H9 (cell line): ENCODE measurements around the gene SPACA5. TPM values are rescaled to one million over a fixed set of nuclear protein-coding genes. Genes with fewer than 3 reads are reported as not detected.

ENCODE experiments used
- DNase-seq: peaks from one replicate; pipeline ENCODE4 v3.0.0-alpha.2; 2017
- H2AFZ ChIP-seq: one replicate; pipeline ENCODE4 v1.6.1; 2013; ENCODE audit warnings: mild to moderate bottlenecking, low read length, control low read depth, moderate library complexity
- H2AK5ac ChIP-seq: 2 replicates; pipeline ENCODE4 v1.6.1; 2013; ENCODE audit warnings: low read length, control low read depth, mixed read lengths; ENCODE audit not compliant: insufficient read length
- H2BK120ac ChIP-seq: one replicate; pipeline ENCODE4 v1.6.1; 2013; ENCODE audit warnings: low read depth, mild to moderate bottlenecking, low read length, control low read depth, inconsistent platforms; ENCODE audit not compliant: poor library complexity, severe bottlenecking
- H2BK12ac ChIP-seq: 2 replicates; pipeline ENCODE4 v1.6.1; 2013; ENCODE audit warnings: low read length, control low read depth, mixed read lengths, low read depth; ENCODE audit not compliant: insufficient read length
- H2BK15ac ChIP-seq: 2 replicates; pipeline ENCODE4 v1.6.1; 2013; ENCODE audit warnings: low read depth, low read length, control low read depth
- H2BK20ac ChIP-seq: one replicate; pipeline ENCODE4 v1.6.1; 2013; ENCODE audit warnings: low read depth, mild to moderate bottlenecking, low read length, control low read depth, inconsistent platforms; ENCODE audit not compliant: poor library complexity, severe bottlenecking
- H2BK5ac ChIP-seq: 2 replicates; pipeline ENCODE4 v1.6.1; 2013; ENCODE audit warnings: low read length, control low read depth, mixed read lengths; ENCODE audit not compliant: insufficient read length
- H3K14ac ChIP-seq: 2 replicates; pipeline ENCODE4 v1.6.1; 2013; ENCODE audit warnings: low read length, control low read depth; ENCODE audit not compliant: insufficient read depth
- H3K18ac ChIP-seq: 2 replicates; pipeline ENCODE4 v1.6.1; 2013; ENCODE audit warnings: low read depth, mild to moderate bottlenecking, mixed read lengths, low read length, control low read depth; ENCODE audit not compliant: insufficient read length
- H3K23ac ChIP-seq: 2 replicates; pipeline ENCODE4 v1.6.1; 2013; ENCODE audit warnings: low read length, control low read depth, mixed read lengths, low read depth; ENCODE audit not compliant: insufficient read length
- H3K23me2 ChIP-seq: 2 replicates; pipeline ENCODE4 v1.6.1; 2013; ENCODE audit warnings: low read depth, mild to moderate bottlenecking, mixed read lengths, low read length, control low read depth; ENCODE audit not compliant: insufficient read length, poor library complexity, severe bottlenecking
- H3K27ac ChIP-seq: 2 replicates; pipeline ENCODE4 v1.5.1; 2013; ENCODE audit warnings: low read length, control low read depth, mixed read lengths, low read depth; ENCODE audit not compliant: insufficient read length
- H3K27me3 ChIP-seq: 2 replicates; pipeline ENCODE4 v1.6.1; 2013; ENCODE audit warnings: low read length, control low read depth, inconsistent platforms; ENCODE audit not compliant: insufficient read depth
- H3K4ac ChIP-seq: 2 replicates; pipeline ENCODE4 v1.6.1; 2013; ENCODE audit warnings: low read depth, mild to moderate bottlenecking, control low read depth, inconsistent platforms, low read length, moderate library complexity
- H3K4me1 ChIP-seq: 2 replicates; pipeline ENCODE4 v1.6.1; 2013; ENCODE audit warnings: low read length, control low read depth, inconsistent platforms; ENCODE audit not compliant: insufficient read depth
- H3K4me2 ChIP-seq: 2 replicates; pipeline ENCODE4 v1.6.1; 2013; ENCODE audit warnings: low read length, control low read depth, mixed read lengths; ENCODE audit not compliant: insufficient read length, insufficient read depth
- H3K56ac ChIP-seq: 2 replicates; pipeline ENCODE4 v1.6.1; 2013; ENCODE audit warnings: low read depth, mild to moderate bottlenecking, mixed read lengths, low read length, control low read depth; ENCODE audit not compliant: insufficient read length
- H3K79me1 ChIP-seq: 2 replicates; pipeline ENCODE4 v1.6.1; 2013; ENCODE audit warnings: low read depth, mild to moderate bottlenecking, moderate library complexity, low read length, control low read depth, inconsistent platforms; ENCODE audit not compliant: insufficient read depth, poor library complexity, severe bottlenecking
- H3K79me2 ChIP-seq: 2 replicates; pipeline ENCODE4 v1.6.1; 2013; ENCODE audit warnings: low read length, control low read depth, inconsistent platforms; ENCODE audit not compliant: insufficient read depth
- H3K9ac ChIP-seq: 2 replicates; pipeline ENCODE4 v1.6.1; 2013; ENCODE audit warnings: low read length, control low read depth, mixed read lengths; ENCODE audit not compliant: insufficient read length; ENCODE audit errors: extremely low read depth
- H3K9me3 ChIP-seq: one replicate; pipeline ENCODE4 v1.6.1; 2013; ENCODE audit warnings: low read depth, low read length, inconsistent platforms; ENCODE audit not compliant: control insufficient read depth
- H3T11ph ChIP-seq: one replicate; pipeline ENCODE4 v1.6.1; 2013; ENCODE audit warnings: mild to moderate bottlenecking, low read length, control low read depth, inconsistent platforms
- H4K20me1 ChIP-seq: one replicate; pipeline ENCODE4 v1.6.1; 2013; ENCODE audit not compliant: control insufficient read depth, insufficient read length, insufficient read depth
- H4K5ac ChIP-seq: 2 replicates; pipeline ENCODE4 v1.6.1; 2013; ENCODE audit warnings: low read depth, mild to moderate bottlenecking, mixed read lengths, low read length, control low read depth; ENCODE audit not compliant: insufficient read length
- H4K8ac ChIP-seq: replicated peaks from 2 replicates; pipeline ENCODE4 v1.6.1; 2013; ENCODE audit warnings: low read length, control low read depth, mixed read lengths, low read depth; ENCODE audit not compliant: insufficient read length
- H4K91ac ChIP-seq: 2 replicates; pipeline ENCODE4 v1.6.1; 2013; ENCODE audit warnings: low read depth, mild to moderate bottlenecking, moderate library complexity, mixed read lengths, low read length, control low read depth; ENCODE audit not compliant: insufficient read length
- H3K27ac Mint-ChIP-seq, 3 experiments: 2 replicates in 2 of 3; 3 replicates in 1 of 3; pipeline ENCODE4 v1.8.0; 2020 to 2021; ENCODE audit warnings: mixed read lengths in 3 of 3, mild to moderate bottlenecking in 1 of 3, moderate library complexity in 1 of 3
- H3K27me3 Mint-ChIP-seq: 2 replicates; pipeline ENCODE4 v1.8.0; 2021; ENCODE audit warnings: low read depth, mild to moderate bottlenecking, moderate library complexity, mixed read lengths
- H3K36me3 Mint-ChIP-seq, 3 experiments: 2 replicates in 2 of 3; 3 replicates in 1 of 3; pipeline ENCODE4 v1.8.0; 2020 to 2021; ENCODE audit warnings: low read depth in 3 of 3, mixed read lengths in 3 of 3; ENCODE audit not compliant: insufficient read depth in 1 of 3
- H3K4me1 Mint-ChIP-seq, 2 experiments: 2 replicates each; pipeline ENCODE4 v1.8.0; 2020; ENCODE audit warnings: mixed read lengths in 2 of 2
- H3K4me3 Mint-ChIP-seq, 2 experiments: 2 replicates in 1 of 2; 3 replicates in 1 of 2; pipeline ENCODE4 v1.8.0; 2020 to 2021; ENCODE audit warnings: mild to moderate bottlenecking in 2 of 2, mixed read lengths in 2 of 2, moderate library complexity in 1 of 2
- H3K9me3 Mint-ChIP-seq, 2 experiments: 2 replicates in 1 of 2; 3 replicates in 1 of 2; pipeline ENCODE4 v1.8.0; 2020; ENCODE audit warnings: mild to moderate bottlenecking in 2 of 2, mixed read lengths in 2 of 2, moderate library complexity in 1 of 2
- CTCF ChIP-seq: fragments of 200-600 bp; sonication (generic); conservative IDR thresholded peaks from 3 replicates; pipeline ENCODE4 v1.8.0; 2021; ENCODE audit warnings: antibody characterized with exemption, mild to moderate bottlenecking
- WGBS: extraction: QIAGEN DNeasy Blood & Tissue Kit; methylation state at CpG from one replicate; pipeline ENCODE4 v1.1.7; 2013; ENCODE audit warnings: missing lambda C conversion rate, low lambda C conversion rate, mixed read lengths; ENCODE audit not compliant: insufficient read length; ENCODE audit errors: extremely low coverage; 5-methylcytosine and 5-hydroxymethylcytosine counted together
- total RNA-seq: library from RNA; stranded (reverse); gene quantifications from 2 replicates; pipeline ENCODE4 v1.2.1, GENCODE V29; 2021

SPACA5 gene
- total RNA-seq, 1 experiment from 2014 or later = not detected

DNA sequence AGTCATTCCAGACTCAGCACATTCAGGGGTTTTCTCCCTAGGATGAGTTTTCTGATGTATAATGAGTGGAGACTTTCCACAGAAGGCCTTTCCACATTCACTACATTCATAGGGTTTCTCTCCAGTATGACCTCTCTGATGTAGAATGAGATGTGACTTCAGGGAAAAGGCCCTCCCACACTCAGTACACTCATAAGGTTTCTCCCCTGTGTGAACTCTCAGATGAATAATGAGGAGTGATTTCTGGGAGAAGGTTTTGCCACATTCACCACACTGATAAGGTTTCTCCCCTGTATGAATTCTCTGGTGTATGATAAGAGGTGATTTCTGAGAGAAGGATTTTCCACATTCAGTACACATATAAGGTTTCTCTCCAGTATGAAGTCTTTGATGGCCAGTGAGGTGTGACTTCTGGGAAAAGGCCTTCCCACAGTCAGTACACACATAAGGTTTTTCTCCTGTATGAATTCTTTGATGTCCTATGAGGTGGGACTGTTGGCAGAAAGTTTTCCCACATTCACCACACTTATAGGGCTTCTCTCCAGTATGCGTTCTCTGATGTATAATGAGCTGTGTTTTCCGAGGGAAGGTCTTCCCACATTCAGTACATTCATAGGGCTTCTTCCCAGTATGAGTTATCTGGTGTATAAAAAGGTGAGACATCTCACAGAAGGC, 52.0 kb downstream of the SPACA5 start:
- Histone ChIP-seq H3K9ac (no peak overlapping the region), H2BK5ac (no peak overlapping the region), H2BK20ac (no peak overlapping the region), H2AFZ (no peak overlapping the region), H4K8ac (no peak overlapping the region), H3K23ac (no peak overlapping the region), H3K4me2 (no peak overlapping the region), H3K9me3 (peaks cover 42% of the 10 kb centered on the region), H3K4ac (no peak overlapping the region), H2BK15ac (no peak overlapping the region), H3T11ph (no peak overlapping the region), H3K79me1 (no peaks in the 10 kb centered on the region), H2AK5ac (no peak overlapping the region), H3K79me2 (no peaks in the 10 kb centered on the region), H2BK120ac (no peak overlapping the region), H3K23me2 (no peaks in the 10 kb centered on the region), H3K14ac (no peak overlapping the region), H3K4me1 (no peaks in the 10 kb centered on the region), H4K91ac (no peak overlapping the region), H4K20me1 (no peaks in the 10 kb centered on the region), H3K56ac (no peak overlapping the region), H3K18ac (no peak overlapping the region), H2BK12ac (no peak overlapping the region), H3K27ac (no peak overlapping the region), H3K27me3 (no peaks in the 10 kb centered on the region), H4K5ac (no peak overlapping the region)
- no peak for TF ChIP-seq CTCF
- no peak overlapping the region for H3K4me3 Mint-ChIP-seq
- no peaks in the 10 kb centered on the region for H3K4me1 Mint-ChIP-seq
- H3K36me3 Mint-ChIP-seq = peaks cover 39 to 46% (median 42%) of the 10 kb centered on the region in 3 experiments
- no peaks in the 10 kb centered on the region for H3K27me3 Mint-ChIP-seq
- peaks cover 80 to 89% of the 10 kb centered on the region in 2 experiments for H3K9me3 Mint-ChIP-seq
- no peak for DNase-seq
- no peak overlapping the region for H3K27ac Mint-ChIP-seq
- WGBS = no CpG with 5 or more reads among the region's 2 CpGs
